ENCODE measurements around the gene PPM1D.

DNA sequence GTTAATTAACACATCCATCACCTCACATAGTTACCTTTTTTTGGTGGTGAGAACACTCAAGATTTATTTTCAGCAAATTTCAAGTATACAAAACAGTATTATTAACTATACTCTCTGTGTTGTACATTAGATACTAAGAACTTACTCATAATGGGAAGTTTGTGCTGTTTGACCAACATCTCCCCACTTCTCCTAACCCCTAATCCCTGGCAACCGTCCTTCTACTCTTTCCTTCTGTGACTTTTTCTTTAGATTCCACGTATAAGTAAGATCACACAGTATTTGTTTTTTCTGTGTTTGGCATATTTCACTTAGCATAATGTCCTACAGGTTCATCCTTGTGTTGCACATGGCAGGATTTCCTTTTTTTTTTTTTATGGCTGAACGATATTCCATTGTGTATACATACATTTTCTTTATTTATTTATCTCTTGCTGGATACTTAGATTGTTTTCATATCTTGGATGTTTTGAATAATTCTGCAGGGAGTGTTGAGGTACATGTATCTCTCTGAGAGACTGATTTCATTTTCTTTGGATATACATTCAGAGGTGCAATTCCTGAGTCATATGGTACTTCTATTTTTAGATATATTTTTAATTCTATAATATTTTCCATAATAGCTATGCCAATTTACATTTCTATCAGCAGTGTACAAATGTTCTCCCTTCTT lies 19.0 kb downstream of the PPM1D start:
- TF ChIP-seq, protein P1, sequence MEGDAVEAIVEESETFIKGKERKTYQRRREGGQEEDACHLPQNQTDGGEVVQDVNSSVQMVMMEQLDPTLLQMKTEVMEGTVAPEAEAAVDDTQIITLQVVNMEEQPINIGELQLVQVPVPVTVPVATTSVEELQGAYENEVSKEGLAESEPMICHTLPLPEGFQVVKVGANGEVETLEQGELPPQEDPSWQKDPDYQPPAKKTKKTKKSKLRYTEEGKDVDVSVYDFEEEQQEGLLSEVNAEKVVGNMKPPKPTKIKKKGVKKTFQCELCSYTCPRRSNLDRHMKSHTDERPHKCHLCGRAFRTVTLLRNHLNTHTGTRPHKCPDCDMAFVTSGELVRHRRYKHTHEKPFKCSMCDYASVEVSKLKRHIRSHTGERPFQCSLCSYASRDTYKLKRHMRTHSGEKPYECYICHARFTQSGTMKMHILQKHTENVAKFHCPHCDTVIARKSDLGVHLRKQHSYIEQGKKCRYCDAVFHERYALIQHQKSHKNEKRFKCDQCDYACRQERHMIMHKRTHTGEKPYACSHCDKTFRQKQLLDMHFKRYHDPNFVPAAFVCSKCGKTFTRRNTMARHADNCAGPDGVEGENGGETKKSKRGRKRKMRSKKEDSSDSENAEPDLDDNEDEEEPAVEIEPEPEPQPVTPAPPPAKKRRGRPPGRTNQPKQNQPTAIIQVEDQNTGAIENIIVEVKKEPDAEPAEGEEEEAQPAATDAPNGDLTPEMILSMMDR (conservative IDR thresholded peaks at IDR 0.05) = no peak
- TF ChIP-seq EZH2 (IDR thresholded peaks at IDR 0.05; ENCODE audit: low read depth) = no peak

All from PC-9 (cell line).